IPS-NIHi7 (cell line): Measurements from ENCODE around the gene STRIP2.
"Not testable (repeated sequence)": the region's sequence is repeated elsewhere in the genome, so short reads cannot be mapped to it uniquely, and the experiment has no call there.

Experiments used
- DNase-seq: peaks from one replicate; pipeline ENCODE4 v3.0.0; 2012; ENCODE audit warnings: mixed read lengths; ENCODE audit errors: extremely low spot score

STRIP2 gene, protein sequence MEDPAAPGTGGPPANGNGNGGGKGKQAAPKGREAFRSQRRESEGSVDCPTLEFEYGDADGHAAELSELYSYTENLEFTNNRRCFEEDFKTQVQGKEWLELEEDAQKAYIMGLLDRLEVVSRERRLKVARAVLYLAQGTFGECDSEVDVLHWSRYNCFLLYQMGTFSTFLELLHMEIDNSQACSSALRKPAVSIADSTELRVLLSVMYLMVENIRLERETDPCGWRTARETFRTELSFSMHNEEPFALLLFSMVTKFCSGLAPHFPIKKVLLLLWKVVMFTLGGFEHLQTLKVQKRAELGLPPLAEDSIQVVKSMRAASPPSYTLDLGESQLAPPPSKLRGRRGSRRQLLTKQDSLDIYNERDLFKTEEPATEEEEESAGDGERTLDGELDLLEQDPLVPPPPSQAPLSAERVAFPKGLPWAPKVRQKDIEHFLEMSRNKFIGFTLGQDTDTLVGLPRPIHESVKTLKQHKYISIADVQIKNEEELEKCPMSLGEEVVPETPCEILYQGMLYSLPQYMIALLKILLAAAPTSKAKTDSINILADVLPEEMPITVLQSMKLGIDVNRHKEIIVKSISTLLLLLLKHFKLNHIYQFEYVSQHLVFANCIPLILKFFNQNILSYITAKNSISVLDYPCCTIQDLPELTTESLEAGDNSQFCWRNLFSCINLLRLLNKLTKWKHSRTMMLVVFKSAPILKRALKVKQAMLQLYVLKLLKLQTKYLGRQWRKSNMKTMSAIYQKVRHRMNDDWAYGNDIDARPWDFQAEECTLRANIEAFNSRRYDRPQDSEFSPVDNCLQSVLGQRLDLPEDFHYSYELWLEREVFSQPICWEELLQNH

DNA sequence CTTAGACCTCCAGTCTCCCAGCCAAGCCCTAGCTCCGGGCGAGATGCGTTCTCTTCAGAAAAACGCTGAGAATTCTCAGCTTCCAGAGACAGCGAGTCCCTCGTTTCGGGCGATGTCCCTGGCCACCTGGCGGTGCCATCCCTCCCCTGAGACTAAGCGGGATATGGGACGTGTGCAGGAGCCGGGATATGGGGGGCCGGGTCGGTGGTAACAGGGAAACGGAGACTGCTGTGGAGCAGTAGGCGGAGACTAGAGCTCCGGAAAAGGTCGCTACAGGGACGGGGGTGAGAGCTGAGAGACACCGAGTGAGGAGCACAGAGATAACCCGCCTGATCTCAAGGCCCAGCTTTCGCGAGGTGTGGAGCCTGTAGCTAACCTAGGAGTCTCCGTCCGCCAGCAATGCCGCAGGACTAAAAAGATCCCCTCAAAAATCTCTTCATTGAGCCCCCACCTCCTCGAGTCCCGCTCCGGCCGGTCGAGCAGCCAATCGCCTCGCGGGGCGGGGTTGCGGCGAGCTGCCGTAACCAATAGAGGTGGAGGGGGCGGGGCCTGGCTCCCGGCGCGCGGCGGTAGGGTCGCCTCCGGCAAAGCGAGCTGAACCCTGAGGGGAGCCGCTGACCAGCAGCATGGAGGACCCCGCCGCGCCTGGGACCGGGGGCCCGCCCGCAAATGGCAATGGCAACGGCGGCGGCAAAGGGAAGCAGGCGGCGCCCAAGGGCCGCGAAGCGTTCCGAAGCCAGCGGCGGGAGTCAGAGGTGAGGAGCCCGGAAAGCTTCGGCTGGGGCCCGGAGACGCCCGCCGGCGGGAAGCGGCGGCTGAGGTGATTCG lies at the start of gene STRIP2:
Gene STRIP2, plus strand, starts transcription at position 586 of the 828 bp plus-strand sequence. Its CDS starts 41 bp downstream, at position 627.
- DNase-seq: peak; percentile 97

DNA sequence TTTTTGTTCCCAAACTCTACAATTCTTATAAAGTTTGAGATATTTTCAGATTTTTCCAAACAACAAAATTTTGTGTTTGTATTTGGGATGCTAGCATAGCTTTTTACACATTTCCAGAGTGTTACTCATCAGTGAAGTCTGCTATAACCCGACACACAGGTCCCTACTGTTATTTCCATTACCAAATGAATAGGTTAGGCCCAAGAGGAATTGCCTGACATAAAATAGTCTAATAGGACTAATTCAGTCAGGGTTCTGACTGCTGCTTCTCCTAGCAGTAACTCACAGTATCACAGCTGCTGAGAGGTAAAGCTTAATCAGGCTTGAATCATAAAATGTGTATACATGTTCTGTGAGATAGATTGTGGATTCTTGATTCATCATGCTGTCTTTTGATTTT lies 49.1 kb upstream of the STRIP2 start:
- peak; percentile 24 for DNase-seq

DNA sequence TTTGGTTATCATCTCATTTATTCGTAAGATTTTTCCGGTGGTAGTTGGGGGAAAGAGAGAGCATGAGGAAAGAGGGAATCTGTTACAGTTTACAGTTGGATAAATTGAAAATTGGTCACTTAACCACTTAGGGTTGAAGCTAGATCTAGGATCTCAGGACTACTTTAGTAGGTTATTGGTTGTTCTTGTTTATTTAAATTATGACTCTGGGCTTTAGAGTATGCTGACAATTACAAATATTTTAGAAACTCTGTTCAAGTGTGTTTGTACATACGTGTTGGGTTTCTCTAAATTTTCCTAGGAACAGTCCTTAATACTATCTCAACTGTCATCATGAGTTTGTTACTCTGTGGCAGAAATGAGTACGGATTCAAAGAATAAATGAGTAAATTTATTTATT lies 48.6 kb upstream of the STRIP2 start:
- no peak for DNase-seq

DNA sequence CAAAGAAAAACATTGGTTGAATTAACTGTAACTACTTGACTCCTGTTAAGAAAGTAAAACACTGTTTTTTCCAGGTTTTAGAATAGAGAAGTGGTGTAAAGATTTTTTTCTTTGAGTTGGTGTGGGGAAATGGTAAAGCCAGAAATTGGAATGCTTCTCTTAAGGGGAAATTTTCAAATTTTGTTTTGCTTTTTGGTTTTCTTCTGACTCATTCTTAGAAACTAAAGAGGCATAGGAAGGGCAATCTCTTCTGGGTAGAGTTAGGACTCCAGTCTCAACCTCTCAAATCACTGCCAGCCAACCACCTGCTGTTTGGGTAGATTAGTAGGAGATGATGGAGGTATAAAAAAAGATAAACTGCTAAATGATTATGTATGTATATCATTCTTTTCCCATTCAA lies 47.7 kb upstream of the STRIP2 start:
- no peak for DNase-seq

DNA sequence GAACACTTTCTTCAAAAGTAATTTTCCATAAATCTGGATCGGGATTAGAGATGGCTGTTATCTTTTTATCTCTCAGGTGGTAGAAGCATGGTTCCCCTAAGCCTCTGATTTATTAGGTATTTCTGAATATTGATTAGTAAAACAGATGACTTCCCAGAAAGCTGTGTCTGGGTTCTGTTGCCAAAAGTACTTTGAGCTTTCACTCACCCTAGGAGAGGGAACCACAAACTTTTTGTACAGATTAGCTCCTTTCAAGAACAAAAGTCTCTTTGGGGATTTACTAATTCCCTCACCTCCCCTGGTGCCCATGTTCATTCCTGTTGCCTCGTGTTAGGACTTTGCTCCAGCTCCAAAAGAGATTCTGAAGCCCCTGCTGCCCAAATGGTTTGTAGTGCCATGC lies 46.7 kb upstream of the STRIP2 start:
- no peak for DNase-seq

DNA sequence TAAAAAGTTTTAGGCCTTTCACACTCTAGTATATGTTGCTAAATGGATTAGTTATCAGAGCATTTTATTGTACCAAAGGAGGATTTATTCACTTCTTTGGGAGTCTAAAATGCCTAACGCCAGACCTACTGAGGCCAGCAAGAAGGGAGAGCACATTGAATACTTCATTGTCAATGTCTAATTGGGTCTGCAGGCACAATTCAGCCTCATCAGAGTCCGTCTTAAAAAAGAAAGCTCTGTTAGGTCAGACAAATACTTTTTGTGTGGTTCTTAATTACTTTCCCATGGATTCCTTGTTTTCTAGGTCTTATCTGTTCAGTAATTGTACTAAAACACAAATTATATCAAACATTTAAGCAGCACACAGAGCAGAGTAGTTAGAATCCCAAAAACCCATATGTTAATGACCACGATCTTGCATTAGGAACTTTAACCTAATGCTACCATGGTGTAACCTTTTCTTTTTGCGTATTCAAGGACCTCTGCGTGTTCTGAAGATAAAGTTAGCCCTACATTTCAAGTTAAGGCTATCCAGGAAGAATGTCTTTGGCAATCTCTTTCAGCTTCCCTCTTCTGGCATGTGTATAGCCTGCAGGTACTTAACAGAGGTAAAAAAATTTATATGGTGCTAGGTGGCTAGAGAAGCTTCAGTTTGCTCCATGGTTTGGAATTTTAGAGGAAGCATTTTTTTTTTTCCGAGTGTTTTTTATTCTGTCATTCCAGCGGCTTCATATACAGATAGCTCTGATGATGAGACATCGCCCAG lies 45.7 kb upstream of the STRIP2 start:
- no peak for DNase-seq

DNA sequence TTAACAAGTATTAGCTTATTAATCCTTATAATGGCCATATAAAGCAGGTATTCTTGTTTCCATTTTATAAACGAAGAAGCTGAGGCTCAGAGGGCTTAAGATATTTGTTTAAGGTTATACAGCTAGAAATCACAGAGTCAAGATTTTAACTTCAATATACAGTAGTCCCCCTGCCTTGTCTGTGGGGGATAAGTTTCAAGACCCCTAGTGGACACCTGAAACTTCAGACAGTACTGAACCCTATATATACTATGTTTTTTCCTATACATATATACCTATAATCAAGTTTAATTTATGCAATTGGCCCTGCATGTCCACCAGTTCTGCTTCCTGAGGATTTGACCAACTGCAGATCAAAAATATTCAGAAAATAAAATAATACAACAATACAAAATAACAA lies 44.4 kb upstream of the STRIP2 start:
- DNase-seq: no peak

DNA sequence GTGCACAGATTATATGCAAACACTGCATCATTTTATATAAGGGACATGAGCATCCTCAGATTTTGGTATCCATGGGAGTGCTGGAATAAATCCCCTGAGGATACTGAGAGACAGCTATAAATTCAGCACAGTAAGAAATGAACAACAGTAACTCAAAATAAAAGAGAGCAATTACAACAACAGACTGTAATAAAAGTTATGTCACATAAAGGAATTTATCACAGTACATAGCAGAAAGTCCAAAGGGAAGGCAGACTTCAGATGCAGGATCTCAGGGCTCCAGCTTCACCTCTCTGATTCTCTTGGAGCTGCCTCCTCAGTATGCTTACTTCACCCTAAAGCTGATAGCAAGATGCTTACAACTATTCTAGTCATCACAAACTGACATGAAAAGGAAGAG lies 43.9 kb upstream of the STRIP2 start:
- no peak for DNase-seq

DNA sequence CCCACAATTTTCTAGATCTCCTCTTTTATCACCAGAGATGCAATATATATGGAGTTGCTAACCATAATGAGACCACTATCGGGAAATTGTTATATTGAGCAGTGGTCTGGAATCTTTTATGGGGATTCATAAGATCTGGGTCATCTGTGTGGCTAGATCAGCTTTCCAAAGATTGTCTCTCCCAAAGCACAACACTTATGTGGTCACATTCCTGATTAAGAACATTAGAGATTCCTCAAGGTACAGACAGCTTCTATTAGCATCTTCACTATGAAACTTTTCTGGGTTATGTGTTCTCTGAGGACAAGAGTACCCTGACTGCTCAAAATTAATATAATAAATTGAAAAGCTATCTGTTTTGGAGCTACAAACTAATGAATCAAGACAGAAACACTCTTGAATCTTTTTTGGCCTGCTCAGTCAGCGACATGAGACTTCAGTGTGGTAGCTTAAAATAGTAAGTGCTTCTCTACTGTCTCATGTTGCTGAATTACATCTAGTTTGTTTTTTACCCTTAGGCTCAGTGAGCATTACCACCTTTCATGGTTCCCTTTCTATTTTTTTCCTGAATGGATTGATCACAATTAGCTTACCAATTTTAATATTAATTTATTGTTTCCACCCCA lies 42.6 kb upstream of the STRIP2 start:
- no peak for DNase-seq

DNA sequence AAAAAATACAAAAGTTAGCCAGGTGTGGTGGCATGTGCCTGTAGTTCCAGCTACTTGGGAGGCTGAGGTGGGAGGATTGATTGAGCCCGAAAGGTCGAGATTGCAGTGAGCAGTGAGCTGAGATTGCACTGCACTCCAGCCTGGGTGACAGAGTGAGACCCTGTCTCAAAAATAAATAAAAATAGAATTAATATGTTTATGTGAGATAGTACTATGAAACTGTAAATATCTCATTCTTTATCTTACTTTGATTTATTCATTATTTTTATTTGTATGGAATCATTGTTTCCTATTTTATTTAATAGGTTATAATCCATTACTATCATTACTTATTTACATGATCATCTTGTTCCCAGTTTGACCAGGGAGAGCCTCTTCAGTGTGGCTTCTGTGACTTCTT lies 41.0 kb upstream of the STRIP2 start:
- no peak for DNase-seq

DNA sequence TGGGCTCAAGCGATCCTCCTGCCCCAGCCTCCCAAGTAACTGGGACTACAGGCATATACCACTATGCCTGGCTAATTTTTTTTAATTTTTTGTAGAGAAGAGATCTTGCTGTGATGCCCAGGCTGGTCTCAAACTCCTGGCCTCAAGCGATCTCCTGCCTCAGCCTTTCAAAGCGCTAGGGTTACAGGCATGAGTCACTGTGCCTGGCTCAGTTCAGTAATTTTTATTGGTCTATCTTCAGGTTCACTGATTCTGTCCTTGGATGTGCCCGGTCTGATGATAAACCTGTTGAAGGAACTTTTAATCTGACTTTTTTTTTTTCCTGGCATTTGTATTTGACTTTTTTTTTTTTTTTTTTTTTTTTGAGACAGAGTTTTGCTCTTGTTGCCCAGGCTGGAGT lies 40.1 kb upstream of the STRIP2 start:
- DNase-seq: no peak

DNA sequence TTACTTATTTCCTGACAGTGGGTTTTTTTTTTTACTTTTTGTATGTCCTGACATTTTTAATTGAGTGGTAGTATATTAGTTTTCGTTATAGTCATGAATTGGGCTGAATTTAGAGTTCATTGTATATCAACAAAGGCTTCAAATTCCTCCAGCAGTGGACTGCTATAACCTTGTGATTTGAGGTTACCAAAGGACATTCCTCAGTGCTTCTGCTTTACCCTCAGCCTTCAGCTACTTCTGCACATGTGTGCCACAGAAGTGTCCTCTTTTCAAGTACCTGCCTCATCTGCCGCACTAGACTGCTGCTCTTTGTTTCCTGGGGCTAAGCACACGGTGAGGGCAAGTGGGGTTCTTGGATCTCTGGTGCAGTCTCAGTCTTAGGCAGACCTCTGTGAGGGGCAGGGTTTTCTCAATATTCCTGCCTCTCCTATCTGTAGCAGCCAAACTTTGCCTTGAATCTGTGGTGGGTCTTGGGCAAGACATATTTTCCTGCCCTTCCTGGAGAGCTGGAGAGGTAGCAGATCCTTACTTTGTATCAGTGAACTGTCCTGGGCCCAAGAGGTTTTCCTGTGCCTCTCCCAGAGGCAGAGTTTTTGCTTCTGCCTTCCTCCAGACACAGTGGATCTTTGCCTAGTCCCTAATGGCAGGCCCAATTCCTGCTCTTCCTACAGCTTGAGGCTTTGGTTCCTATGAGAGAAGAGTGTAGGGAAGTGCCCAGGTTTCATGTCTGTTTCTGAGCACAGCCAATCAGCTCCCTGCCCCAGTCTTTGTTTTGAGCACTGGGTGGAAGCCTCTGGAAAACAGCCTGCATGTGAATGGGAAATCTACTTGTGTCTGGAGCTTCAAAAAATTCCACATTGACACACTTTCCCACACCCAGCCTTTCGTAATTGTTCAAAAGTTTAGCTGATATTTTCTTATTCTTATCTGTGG lies 39.0 kb upstream of the STRIP2 start:
- DNase-seq: no peak

DNA sequence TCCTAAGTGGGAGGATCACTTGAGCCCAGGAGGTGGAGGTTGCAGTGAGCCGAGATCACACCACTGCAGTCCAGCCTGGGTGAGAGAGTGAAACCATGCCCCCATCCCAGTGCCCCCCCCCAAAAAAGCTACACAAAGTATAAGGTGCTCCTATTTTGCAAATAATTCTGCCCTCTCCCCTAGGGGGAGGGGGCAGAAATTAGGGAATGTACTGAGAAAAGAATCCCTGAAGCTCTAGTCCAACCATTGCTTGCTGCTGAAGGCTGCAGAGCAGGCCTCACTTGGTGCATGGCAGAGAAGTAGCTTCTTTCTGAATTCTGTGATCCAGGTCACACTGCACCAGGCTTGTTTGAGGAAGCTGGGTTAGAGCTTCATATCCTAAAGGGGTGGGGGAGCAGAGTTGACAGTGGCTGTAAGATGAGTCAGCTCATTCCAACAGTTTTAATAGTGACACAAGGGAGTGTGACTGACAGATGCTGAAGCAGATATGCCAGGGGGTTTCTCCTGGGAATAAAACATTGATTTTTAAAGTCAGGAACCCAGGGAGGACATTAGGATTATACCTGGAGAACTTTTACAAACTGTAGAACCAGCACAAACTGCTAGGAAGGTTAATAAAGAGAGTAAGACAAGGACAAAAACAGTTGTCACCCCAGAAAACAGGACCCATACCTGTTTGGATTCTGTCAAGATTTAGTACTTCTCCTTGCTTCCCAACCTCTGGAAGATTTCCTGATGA lies 32.8 kb upstream of the STRIP2 start:
- peak; percentile 22 for DNase-seq

DNA sequence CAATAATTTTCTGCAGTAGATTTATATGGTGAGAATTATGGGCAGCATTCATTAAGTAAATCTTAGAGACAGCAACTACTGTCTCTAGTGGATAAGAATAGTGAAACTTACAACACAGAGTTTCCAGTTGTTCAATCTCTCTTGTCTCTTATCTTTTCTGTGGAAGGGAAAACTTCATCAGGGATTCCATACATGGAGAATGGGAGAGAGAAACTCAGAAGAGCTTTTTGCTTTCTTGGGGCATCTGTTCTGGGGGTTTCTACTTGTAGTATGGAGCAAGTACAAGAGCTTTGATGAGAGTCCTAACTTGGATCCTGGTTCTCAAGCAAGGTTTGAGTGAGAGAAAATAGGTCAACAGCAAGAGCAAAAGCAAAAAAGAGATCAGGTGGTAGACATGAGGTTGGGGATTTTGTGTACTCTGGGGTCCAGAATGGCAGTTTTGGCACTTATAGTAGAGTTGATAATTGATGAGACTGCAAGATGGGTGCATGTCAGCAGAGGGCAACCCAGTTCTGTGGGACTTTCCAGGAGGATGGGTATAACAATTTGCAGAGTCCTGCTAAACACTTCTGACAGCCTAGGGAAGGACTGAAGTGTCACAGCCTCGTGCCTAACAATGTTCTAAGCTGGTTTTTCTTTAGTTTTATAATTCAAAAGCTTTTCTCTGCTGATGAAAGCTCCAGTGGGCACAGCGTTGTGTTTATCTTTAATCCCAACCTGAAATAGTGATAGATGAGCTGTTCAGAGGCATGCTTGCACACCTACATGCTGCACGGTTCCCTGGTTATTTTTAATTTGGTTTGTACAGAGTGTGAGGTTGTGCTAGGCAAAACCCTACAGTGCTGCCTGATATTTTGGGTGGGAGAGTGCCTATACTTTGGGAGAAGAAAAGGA lies 32.0 kb upstream of the STRIP2 start:
- DNase-seq: peak; percentile 15

DNA sequence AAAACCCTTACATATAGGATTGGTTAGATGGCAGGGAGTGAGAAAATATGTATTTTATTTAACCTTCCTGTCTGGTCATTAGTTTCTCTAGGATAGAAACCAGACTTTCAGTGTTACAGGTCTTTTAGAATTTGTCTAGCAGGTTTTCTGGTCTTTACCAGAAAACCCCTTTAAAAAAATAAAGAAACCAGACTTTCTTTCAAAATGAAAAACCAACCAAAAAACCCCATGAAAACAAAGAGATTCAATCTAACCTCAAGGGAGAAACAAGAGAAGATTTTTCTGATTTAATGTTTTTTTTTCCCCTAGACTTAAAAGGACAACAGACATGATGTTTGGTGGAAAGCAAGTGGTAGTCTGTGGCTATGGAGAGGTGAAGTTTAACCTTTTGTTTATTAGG lies 28.7 kb upstream of the STRIP2 start:
- DNase-seq: no peak

DNA sequence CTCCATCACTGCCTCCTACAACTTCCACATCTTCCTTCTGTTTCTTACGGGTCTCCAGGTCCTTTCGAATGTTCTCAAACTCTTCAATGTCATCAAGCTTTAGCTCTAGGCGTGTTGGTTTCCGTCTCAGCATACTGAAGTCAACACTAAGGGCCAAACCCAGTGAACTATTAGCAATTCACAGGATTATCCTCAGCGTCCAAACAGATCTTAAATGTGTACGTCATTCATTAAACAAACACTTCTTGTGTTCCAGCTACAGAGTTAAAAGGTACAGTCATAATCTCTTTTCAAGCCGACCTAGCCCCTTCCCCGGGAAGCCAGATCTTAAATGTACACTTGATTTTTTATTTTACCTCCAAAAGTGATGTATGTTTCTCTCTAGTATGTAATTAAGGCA lies 24.0 kb upstream of the STRIP2 start:
- DNase-seq: not testable (repeated sequence)

DNA sequence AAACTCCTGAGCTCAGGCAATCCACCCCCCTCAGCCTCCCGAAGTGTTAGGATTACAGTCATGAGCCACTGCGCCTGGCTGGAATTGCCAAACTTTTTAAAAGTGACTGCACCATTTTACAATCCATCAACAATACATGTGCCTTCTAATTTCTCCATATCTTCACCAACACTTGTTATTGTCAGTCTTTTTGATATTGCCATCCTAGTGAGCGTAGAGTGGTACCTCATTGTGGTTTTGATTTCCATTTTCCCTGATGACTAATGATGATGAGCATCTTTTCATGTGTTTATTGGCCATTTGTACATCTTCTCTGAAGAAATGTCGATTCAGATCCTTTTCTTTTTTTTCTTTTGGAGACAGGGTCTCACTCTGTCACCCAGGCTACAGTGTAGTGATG lies 21.7 kb upstream of the STRIP2 start:
- no peak for DNase-seq

DNA sequence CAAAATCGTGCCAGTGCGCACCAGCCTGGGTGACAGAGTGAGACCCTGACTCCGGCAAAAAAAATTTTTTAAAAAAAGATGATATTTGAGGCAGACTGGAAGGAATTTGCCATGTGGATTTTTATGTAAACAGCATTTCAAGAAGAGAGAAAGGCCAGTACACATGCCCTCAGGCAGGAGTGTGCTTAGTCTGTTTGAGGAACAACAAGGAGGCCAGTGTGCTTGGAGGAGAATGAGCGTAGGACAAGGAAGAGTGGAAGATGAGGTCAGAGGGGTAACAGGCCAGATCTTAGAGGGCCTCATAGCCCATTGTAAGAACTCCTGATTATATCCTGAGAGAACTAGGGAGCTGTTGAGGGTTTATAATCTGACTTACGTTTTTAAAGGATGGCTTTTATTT lies 17.2 kb upstream of the STRIP2 start:
- DNase-seq: no peak
